Vagina (tissue), 2 donors: ENCODE results near the gene ARHGAP10. TPM values are rescaled to one million over a fixed set of nuclear protein-coding genes. Genes with fewer than 3 reads are reported as not detected.

Experiments
- DNase-seq, 2 donors: peaks; one replicate each; pipeline ENCODE4 v3.0.0-alpha.2; 2017; ENCODE audit errors: extremely low spot score in 2 of 2
- H3K27ac ChIP-seq: fragments of 200-600 bp; sonication (generic); one replicate; pipeline ENCODE4 v1.5.1; 2019
- H3K27me3 ChIP-seq: fragments of 200-600 bp; sonication (generic); one replicate; pipeline ENCODE4 v1.5.1; 2019
- H3K36me3 ChIP-seq, 2 donors: fragments of 200-600 bp; sonication (generic); one replicate each; pipeline ENCODE4 v1.5.1; 2017 to 2019
- H3K4me1 ChIP-seq: fragments of 200-600 bp; sonication (generic); one replicate; pipeline ENCODE4 v1.5.1; 2019
- H3K4me3 ChIP-seq, 2 donors: fragments of 200-600 bp; sonication (generic); 1 replicate in 1 of 2; 2 replicates in 1 of 2; pipeline ENCODE4 v1.5.1; 2016 to 2019
- H3K9me3 ChIP-seq: fragments of 200-600 bp; sonication (generic); one replicate; pipeline ENCODE4 v1.5.1; 2019
- CTCF ChIP-seq, 3 experiments: fragments of 450-650 bp in 2 of 3; fragments of 200-600 bp in 1 of 3; sonication (generic) in 1 of 3; IDR thresholded peaks; one replicate each; pipeline ENCODE4 v1.5.1; 2017 to 2019; ENCODE audit warnings: antibody characterized with exemption in 3 of 3, mild to moderate bottlenecking in 2 of 3, moderate library complexity in 2 of 3
- POLR2A ChIP-seq, 2 donors: fragments of 450-650 bp; IDR thresholded peaks; one replicate each; pipeline ENCODE4 v1.6.1; 2017; ENCODE audit warnings: antibody characterized with exemption in 2 of 2, mild to moderate bottlenecking in 2 of 2, moderate library complexity in 2 of 2
- POLR2AphosphoS5 ChIP-seq, 2 donors: sonication (generic); formaldehyde crosslinking; IDR thresholded peaks; one replicate each; pipeline ENCODE4 v1.9.0; 2017; ENCODE audit warnings: antibody characterized with exemption in 2 of 2, mild to moderate bottlenecking in 2 of 2, low read depth in 1 of 2; ENCODE audit not compliant: insufficient read depth in 1 of 2
- intact Hi-C: fragments of 100-400 bp; cut with DNase I; formaldehyde crosslinking; loops from one replicate; pipeline ENCODE4 v1.15.1; 2023
- total RNA-seq: library from RNA; depleted of rRNA; stranded (reverse); fragments of >200 nt; gene quantifications from one replicate; pipeline ENCODE4 v1.2.3, GENCODE V29; 2016

Gene ARHGAP10
- total RNA-seq, 1 donor from 2014 or later, result 55.5 TPM

GRCh38 chr4:148057984-148058859 lies 326.3 kb downstream of the ARHGAP10 start:
- Histone ChIP-seq H3K4me3 (no peak overlapping the region), H3K27ac (no peak overlapping the region), H3K9me3 (no peaks in the 10 kb centered on the region), H3K4me1 (peaks cover 59% of the 10 kb centered on the region), H3K27me3 (no peaks in the 10 kb centered on the region), H3K36me3 (no peaks in the 10 kb centered on the region)
- no peak for DNase-seq
- intact Hi-C loops, result no loop called here
- TF ChIP-seq POLR2A (IDR thresholded peaks at IDR 0.05), result no peak
- no peak for TF ChIP-seq POLR2AphosphoS5 (IDR thresholded peaks at IDR 0.05; ENCODE audit: insufficient read depth in 1 of 2, low read depth in 1 of 2)
- no peak for TF ChIP-seq CTCF (IDR thresholded peaks at IDR 0.05)

- no peak for DNase-seq
- Histone ChIP-seq H3K9me3 (no peaks in the 10 kb centered on the region), H3K27ac (no peak overlapping the region), H3K27me3 (no peaks in the 10 kb centered on the region), H3K4me1 (peaks cover 44% of the 10 kb centered on the region), H3K36me3 (no peaks in the 10 kb centered on the region), H3K4me3 (no peak overlapping the region)
- intact Hi-C loops, result no loop called here
- TF ChIP-seq CTCF (IDR thresholded peaks at IDR 0.05) (no peak), POLR2A (IDR thresholded peaks at IDR 0.05) (no peak), POLR2AphosphoS5 (IDR thresholded peaks at IDR 0.05; ENCODE audit: insufficient read depth in 1 of 2, low read depth in 1 of 2) (no peak)
These were observed 327.8 kb downstream of the ARHGAP10 start for GRCh38 chr4:148059617-148060180.

- Histone ChIP-seq H3K36me3 (peaks cover 0 to 5% of the 10 kb centered on the region in 2 donors), H3K27ac (no peak overlapping the region), H3K4me3 (no peak overlapping the region), H3K4me1 (peaks cover 43% of the 10 kb centered on the region), H3K9me3 (no peaks in the 10 kb centered on the region), H3K27me3 (no peaks in the 10 kb centered on the region)
- no peak for DNase-seq
- TF ChIP-seq CTCF (IDR thresholded peaks at IDR 0.05) (no peak), POLR2AphosphoS5 (IDR thresholded peaks at IDR 0.05; ENCODE audit: insufficient read depth in 1 of 2, low read depth in 1 of 2) (no peak), POLR2A (IDR thresholded peaks at IDR 0.05) (no peak)
- intact Hi-C loops, result no loop called here
These were observed 328.6 kb downstream of the ARHGAP10 start for GRCh38 chr4:148060264-148061140.

GRCh38 chr4:148061141-148061481 lies 329.2 kb downstream of the ARHGAP10 start:
- H3K4me3 ChIP-seq, result no peak overlapping the region
- TF ChIP-seq CTCF (IDR thresholded peaks at IDR 0.05) (no peak), POLR2A (IDR thresholded peaks at IDR 0.05) (no peak), POLR2AphosphoS5 (IDR thresholded peaks at IDR 0.05; ENCODE audit: insufficient read depth in 1 of 2, low read depth in 1 of 2) (no peak)
- peaks cover 43% of the 10 kb centered on the region for H3K4me1 ChIP-seq
- no peak overlapping the region for H3K27ac ChIP-seq
- H3K9me3 ChIP-seq, result no peaks in the 10 kb centered on the region
- intact Hi-C loops, result no loop called here
- no peak for DNase-seq
- peaks cover 0 to 6% of the 10 kb centered on the region in 2 donors for H3K36me3 ChIP-seq
- H3K27me3 ChIP-seq, result no peaks in the 10 kb centered on the region
